ENCODE measurements around the gene UBE2G2.

- TF ChIP-seq CTCF (IDR thresholded peaks at IDR 0.05) (no peak), POLR2AphosphoS5 (IDR thresholded peaks at IDR 0.05) (no peak), POLR2A (IDR thresholded peaks at IDR 0.05) (no peak)
These were observed 37.3 kb upstream of the UBE2G2 start for GRCh38 chr21:44838951-44839350.

Data from breast epithelium (tissue), 3 donors.